ENCODE data around the gene LTBP4. TPM values are rescaled to one million over a fixed set of nuclear protein-coding genes. Genes with fewer than 3 reads are reported as not detected.
A peak's percentile ranks its signal among the peaks of the same experiment; 100 is the strongest.

The LTBP4 gene
- total RNA-seq, 1 donor from 2014 or later: 430 TPM

DNA sequence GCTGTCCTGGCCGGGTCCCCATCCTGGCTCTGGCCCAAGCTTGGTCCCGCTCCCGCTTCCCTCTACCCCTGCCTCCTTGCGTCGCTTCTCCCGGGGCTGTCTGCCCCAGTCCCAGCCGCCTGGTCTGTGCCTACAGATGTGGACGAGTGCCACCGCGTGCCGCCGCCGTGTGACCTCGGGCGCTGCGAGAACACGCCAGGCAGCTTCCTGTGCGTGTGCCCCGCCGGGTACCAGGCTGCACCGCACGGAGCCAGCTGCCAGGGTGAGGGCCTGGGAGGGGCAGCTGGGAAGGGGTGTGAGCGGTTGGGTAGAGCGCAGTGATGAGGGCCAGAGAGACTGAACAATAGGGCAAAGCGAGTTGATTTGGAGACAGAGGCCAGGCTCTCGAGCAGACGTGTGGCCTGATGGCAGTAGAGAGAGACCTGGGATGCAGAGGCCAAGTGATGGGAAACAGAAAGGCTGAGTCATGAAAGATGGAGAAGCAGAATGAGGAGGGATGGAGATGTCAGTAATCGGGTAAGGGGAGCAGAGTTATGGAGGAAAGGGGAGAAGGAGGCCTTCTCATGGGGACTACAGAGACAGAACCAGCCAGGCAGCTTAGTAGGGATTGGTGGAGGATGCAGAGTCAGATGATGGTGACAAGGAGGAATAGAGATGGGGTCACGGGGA is 9.4 kb downstream of the LTBP4 start:
- peak; percentile 14 for ATAC-seq
- H3K27ac ChIP-seq: peak overlapping the region; percentile 80
- no peaks in the 10 kb centered on the region for H3K9me3 ChIP-seq
- peak; percentile 87 for DNase-seq
- peaks cover 38% of the 10 kb centered on the region for H3K4me1 ChIP-seq
- intact Hi-C loops (cut with DNase I): no loop called here
- no peaks in the 10 kb centered on the region for H3K27me3 ChIP-seq
- TF ChIP-seq, protein P1, sequence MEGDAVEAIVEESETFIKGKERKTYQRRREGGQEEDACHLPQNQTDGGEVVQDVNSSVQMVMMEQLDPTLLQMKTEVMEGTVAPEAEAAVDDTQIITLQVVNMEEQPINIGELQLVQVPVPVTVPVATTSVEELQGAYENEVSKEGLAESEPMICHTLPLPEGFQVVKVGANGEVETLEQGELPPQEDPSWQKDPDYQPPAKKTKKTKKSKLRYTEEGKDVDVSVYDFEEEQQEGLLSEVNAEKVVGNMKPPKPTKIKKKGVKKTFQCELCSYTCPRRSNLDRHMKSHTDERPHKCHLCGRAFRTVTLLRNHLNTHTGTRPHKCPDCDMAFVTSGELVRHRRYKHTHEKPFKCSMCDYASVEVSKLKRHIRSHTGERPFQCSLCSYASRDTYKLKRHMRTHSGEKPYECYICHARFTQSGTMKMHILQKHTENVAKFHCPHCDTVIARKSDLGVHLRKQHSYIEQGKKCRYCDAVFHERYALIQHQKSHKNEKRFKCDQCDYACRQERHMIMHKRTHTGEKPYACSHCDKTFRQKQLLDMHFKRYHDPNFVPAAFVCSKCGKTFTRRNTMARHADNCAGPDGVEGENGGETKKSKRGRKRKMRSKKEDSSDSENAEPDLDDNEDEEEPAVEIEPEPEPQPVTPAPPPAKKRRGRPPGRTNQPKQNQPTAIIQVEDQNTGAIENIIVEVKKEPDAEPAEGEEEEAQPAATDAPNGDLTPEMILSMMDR (IDR thresholded peaks at IDR 0.05): no peak
- peak overlapping the region; percentile 48 for H3K4me3 ChIP-seq
- H3K36me3 ChIP-seq: no peaks in the 10 kb centered on the region

DNA sequence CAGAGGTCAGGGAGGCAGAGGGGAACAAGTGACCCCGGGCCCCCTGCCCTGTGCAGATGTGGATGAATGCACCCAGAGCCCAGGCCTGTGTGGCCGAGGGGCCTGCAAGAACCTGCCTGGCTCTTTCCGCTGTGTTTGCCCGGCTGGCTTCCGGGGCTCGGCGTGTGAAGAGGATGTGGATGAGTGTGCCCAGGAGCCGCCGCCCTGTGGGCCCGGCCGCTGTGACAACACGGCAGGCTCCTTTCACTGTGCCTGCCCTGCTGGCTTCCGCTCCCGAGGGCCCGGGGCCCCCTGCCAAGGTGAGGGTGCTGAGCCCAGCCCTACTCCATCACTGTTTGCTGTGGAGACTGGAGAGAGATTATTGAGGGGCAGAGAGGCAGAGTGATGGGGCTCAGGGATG is 9.9 kb downstream of the LTBP4 start:
- Histone ChIP-seq H3K36me3 (peaks cover 3% of the 10 kb centered on the region), H3K27ac (peak overlapping the region; percentile 80), H3K9me3 (no peaks in the 10 kb centered on the region), H3K4me1 (peaks cover 32% of the 10 kb centered on the region), H3K27me3 (no peaks in the 10 kb centered on the region), H3K4me3 (peak overlapping the region; percentile 48)
- intact Hi-C loops (cut with DNase I): no loop called here
- TF ChIP-seq, protein P1 (IDR thresholded peaks at IDR 0.05): no peak
- DNase-seq (peak; percentile 86), ATAC-seq (peak; percentile 8)

DNA sequence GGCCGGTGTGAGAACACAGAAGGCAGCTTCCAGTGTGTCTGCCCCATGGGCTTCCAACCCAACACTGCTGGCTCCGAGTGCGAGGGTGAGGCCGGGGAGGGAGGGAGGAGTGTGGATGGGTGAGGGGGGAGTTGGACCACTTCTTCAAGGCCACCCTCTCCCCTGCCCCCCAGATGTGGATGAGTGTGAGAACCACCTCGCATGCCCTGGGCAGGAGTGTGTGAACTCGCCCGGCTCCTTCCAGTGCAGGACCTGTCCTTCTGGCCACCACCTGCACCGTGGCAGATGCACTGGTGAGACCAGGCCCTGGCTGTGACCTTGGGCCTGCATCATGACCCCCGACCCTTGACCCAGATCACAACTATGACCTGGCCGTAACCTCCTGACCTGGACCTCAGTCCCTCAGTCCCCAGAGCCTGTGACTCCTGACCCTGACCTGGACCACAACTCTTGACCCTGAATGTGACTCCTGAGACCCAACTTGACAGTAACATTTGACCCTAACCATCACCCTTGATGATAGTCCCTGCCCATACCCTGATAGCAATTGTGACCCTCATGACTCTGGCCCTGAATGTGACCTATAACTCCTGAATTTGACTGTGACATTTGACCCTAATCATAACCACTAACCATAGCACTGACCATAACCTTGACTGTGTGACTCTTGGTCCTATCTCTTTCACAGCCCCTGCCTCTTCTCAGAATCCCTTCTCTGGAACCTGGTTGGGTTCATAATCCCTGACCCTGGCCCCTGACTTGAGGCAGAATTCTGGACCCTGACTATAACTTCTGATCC is 10.9 kb downstream of the LTBP4 start:
- ATAC-seq: no peak
- DNase-seq: no peak
- TF ChIP-seq, protein P1 (IDR thresholded peaks at IDR 0.05): no peak
- H3K9me3 ChIP-seq: no peaks in the 10 kb centered on the region
- H3K27ac ChIP-seq: no peak overlapping the region
- peaks cover 4% of the 10 kb centered on the region for H3K36me3 ChIP-seq
- H3K4me1 ChIP-seq: peaks cover 27% of the 10 kb centered on the region
- intact Hi-C loops (cut with DNase I): no loop called here
- no peak overlapping the region for H3K4me3 ChIP-seq
- H3K27me3 ChIP-seq: no peaks in the 10 kb centered on the region

DNA sequence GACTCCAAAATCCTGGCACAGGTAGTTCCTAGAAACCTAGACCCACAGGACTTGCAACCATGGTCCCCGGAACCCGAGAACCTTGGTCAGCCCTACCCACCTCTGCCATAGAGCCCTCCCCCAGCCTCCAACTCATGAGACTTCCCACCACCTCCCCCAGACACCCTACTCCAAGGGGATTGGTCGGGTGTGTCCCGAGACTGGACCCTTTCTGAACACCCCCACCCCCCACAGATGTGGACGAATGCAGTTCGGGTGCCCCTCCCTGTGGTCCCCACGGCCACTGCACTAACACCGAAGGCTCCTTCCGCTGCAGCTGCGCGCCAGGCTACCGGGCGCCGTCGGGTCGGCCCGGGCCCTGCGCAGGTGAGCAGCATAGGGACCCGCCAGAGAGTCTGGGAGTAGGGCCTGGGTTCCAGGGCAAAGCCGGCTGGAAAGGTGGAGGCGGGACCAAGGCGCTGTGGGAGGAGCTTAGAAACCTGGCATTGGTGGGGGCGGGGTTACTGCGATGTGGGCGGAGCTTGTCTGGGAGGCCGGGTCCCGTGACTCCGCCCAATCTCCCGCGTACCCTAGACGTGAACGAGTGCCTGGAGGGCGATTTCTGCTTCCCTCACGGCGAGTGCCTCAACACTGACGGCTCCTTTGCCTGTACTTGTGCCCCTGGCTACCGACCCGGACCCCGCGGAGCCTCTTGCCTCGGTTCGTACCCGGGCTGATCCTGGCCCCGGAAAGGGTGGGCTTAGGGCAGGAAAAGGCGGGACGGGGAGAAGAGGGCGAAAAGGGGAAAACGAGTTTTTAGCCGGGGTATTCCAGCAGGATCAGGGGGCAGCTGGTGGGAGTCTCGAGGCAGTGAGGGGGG is 11.9 kb downstream of the LTBP4 start:
- Histone ChIP-seq H3K27me3 (no peaks in the 10 kb centered on the region), H3K4me1 (peaks cover 27% of the 10 kb centered on the region), H3K4me3 (peak overlapping the region; percentile 55), H3K36me3 (peaks cover 4% of the 10 kb centered on the region), H3K9me3 (no peaks in the 10 kb centered on the region), H3K27ac (peak overlapping the region; percentile 58)
- peak; percentile 88 for DNase-seq
- ATAC-seq: peak; percentile 40
- TF ChIP-seq, protein P1 (IDR thresholded peaks at IDR 0.05): no peak
- intact Hi-C loops (cut with DNase I): no loop called here
